Neural cell (in vitro differentiated cells): ENCODE results near the gene AKR7A3.

Source experiments
- CTCF ChIP-seq: fragments of 450-650 bp; IDR thresholded peaks from 2 replicates; pipeline ENCODE4 v1.5.1; 2014; ENCODE audit warnings: antibody characterized with exemption, mild to moderate bottlenecking, moderate library complexity; ENCODE audit not compliant: poor library complexity, severe bottlenecking
- TAF1 ChIP-seq: IDR thresholded peaks from 2 replicates; pipeline ENCODE4 v1.6.1; 2012; ENCODE audit warnings: low read depth

GRCh38 chr1:19308509-19308907 is 19.9 kb upstream of the AKR7A3 start:
- no peak for TF ChIP-seq CTCF
- no peak for TF ChIP-seq TAF1
